Sigmoid colon (tissue), 4 donors: Measurements from ENCODE around the gene ALG11.

Source experiments
- EP300 ChIP-seq, 4 donors: sonication (generic); formaldehyde crosslinking; IDR thresholded peaks; one replicate each; pipeline ENCODE4 v1.6.1; 2017; ENCODE audit warnings: antibody characterized with exemption in 4 of 4
- POLR2A ChIP-seq, 2 donors: fragments of 450-650 bp; IDR thresholded peaks; one replicate each; pipeline ENCODE4 v1.6.1; 2016; ENCODE audit warnings: antibody characterized with exemption in 2 of 2, mild to moderate bottlenecking in 2 of 2, moderate library complexity in 2 of 2
- POLR2AphosphoS5 ChIP-seq, 4 donors: sonication (generic); formaldehyde crosslinking; IDR thresholded peaks; one replicate each; pipeline ENCODE4 v1.6.1; 2017; ENCODE audit warnings: antibody characterized with exemption in 4 of 4
- TF ChIP-seq, protein P1 (sequence below), 4 experiments: fragments of 450-650 bp in 3 of 4; fragments of 200-600 bp in 1 of 4; IDR thresholded peaks; one replicate each; pipeline ENCODE4 v1.5.1; 2016 to 2019; ENCODE audit warnings: antibody characterized with exemption in 4 of 4, mild to moderate bottlenecking in 3 of 4, moderate library complexity in 2 of 4

DNA sequence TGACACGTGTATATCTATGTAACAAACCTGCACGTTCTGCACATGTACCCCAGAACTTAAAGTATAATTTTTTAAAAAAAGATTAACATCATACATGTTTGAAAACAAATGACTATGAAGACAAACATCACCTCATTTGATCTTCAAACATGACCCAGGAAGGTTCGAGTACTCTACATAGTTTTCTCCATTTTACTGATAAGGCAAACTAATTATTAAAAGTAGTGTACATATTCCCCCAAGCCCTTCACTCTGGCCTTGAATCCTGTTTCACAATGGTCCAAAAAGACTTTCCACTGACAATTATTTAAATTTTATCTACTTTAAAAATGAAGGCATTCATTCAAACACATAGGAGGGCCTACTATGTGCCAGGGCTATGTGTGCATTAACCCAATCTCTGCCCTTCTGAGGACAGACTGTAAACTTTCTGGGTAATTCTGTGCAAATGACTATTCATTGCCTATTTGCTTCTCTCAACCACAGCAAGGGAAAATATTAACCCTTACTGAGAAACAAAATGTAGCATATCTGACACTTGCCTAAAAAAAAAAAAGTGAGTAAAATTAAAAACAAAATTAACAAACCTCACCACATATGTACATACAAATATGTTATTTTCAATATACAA, 23.1 kb upstream of the ALG11 start:
- TF ChIP-seq POLR2A (IDR thresholded peaks at IDR 0.05) (no peak), EP300 (IDR thresholded peaks at IDR 0.05) (no peak), POLR2AphosphoS5 (IDR thresholded peaks at IDR 0.05) (no peak)
- TF ChIP-seq, protein P1, sequence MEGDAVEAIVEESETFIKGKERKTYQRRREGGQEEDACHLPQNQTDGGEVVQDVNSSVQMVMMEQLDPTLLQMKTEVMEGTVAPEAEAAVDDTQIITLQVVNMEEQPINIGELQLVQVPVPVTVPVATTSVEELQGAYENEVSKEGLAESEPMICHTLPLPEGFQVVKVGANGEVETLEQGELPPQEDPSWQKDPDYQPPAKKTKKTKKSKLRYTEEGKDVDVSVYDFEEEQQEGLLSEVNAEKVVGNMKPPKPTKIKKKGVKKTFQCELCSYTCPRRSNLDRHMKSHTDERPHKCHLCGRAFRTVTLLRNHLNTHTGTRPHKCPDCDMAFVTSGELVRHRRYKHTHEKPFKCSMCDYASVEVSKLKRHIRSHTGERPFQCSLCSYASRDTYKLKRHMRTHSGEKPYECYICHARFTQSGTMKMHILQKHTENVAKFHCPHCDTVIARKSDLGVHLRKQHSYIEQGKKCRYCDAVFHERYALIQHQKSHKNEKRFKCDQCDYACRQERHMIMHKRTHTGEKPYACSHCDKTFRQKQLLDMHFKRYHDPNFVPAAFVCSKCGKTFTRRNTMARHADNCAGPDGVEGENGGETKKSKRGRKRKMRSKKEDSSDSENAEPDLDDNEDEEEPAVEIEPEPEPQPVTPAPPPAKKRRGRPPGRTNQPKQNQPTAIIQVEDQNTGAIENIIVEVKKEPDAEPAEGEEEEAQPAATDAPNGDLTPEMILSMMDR (IDR thresholded peaks at IDR 0.05): no peak
